ENCODE data around the gene HYDIN. TPM values are rescaled to one million over a fixed set of nuclear protein-coding genes. Genes with fewer than 3 reads are reported as not detected.

HYDIN gene
- 1 to 10 TPM in 9 of 10 donors, under 1 TPM in 1; 0.74 to 3.1 (median 2.0) TPM for total RNA-seq
- polyA plus RNA-seq = 1 to 10 TPM in 1 of 2 donors, under 1 TPM in 1; 0.04 to 1.3 TPM
- long read RNA-seq, donor 1 = 0 reads
- long read RNA-seq, donor 2 = 0 reads
- long read RNA-seq, donor 3 = 0 reads

DNA sequence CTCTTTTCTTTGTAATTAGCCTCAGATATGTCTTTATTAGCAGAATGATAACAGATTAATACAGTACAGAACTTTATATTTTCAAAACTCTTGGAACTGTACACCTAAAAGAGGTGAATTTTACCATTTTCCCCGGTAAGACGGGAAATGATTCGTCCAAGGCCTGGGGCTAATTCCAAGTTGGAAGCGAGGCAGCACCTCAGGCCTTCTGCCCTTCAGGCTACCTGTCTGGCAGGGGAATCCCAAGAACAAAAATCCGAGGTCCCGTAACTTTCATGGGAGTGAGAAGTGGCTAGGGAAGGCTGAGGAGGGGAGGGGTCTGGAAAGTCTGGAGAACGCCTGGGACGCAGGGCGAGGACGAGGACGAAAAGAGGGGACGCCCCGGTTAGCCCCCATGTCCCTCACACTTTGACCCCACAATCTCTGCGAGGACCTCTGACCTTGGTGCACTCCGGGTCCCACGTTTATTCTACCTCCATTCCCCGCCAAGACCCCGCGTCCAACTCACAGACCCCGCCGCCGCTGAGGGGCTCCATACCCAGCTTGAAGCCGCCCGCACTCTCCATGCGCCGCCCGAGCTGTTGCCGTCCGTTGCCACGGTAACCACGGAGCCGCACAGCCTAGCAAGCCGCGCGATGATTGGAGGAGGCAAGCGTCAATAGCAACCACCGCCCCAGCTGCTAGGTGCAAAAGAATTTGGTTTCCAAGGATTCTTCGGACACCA, at the start of gene HYDIN:
Gene HYDIN (minus strand): TSS at position 601 of the 724 bp plus-strand sequence. CDS start 43,827 bp downstream, outside the sequence.
- Histone ChIP-seq H3K27ac (no peak within 1 kb of the TSS), H3K4me1 (no peaks in the 10 kb centered on the region), H3K27me3 (peaks cover 0 to 38% (median 20%) of the 10 kb centered on the region in 7 donors), H3K4me3 (peak within 1 kb of the TSS in 3 of 10 donors; percentile 24 to 37 (median 34)), H3K36me3 (no peaks in the 10 kb centered on the region), H3K9me3 (peaks cover 0 to 41% (median 13%) of the 10 kb centered on the region in 11 donors)
- TF ChIP-seq, protein P1, sequence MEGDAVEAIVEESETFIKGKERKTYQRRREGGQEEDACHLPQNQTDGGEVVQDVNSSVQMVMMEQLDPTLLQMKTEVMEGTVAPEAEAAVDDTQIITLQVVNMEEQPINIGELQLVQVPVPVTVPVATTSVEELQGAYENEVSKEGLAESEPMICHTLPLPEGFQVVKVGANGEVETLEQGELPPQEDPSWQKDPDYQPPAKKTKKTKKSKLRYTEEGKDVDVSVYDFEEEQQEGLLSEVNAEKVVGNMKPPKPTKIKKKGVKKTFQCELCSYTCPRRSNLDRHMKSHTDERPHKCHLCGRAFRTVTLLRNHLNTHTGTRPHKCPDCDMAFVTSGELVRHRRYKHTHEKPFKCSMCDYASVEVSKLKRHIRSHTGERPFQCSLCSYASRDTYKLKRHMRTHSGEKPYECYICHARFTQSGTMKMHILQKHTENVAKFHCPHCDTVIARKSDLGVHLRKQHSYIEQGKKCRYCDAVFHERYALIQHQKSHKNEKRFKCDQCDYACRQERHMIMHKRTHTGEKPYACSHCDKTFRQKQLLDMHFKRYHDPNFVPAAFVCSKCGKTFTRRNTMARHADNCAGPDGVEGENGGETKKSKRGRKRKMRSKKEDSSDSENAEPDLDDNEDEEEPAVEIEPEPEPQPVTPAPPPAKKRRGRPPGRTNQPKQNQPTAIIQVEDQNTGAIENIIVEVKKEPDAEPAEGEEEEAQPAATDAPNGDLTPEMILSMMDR (IDR thresholded peaks at IDR 0.05) = no peak
- ATAC-seq = no peak
- WGBS, 2 donors = 10 to 11% methylated on average over 38 of the region's 38 CpGs
- intact Hi-C loops (cut with DNase I) = loop anchor here in 1 of 10 donors (10.0 kb wide), 1 partner anchor 85 kb away; no protein-coding TSS in a partner anchor
- peak in 1 of 2 donors; percentile 10 for DNase-seq

DNA sequence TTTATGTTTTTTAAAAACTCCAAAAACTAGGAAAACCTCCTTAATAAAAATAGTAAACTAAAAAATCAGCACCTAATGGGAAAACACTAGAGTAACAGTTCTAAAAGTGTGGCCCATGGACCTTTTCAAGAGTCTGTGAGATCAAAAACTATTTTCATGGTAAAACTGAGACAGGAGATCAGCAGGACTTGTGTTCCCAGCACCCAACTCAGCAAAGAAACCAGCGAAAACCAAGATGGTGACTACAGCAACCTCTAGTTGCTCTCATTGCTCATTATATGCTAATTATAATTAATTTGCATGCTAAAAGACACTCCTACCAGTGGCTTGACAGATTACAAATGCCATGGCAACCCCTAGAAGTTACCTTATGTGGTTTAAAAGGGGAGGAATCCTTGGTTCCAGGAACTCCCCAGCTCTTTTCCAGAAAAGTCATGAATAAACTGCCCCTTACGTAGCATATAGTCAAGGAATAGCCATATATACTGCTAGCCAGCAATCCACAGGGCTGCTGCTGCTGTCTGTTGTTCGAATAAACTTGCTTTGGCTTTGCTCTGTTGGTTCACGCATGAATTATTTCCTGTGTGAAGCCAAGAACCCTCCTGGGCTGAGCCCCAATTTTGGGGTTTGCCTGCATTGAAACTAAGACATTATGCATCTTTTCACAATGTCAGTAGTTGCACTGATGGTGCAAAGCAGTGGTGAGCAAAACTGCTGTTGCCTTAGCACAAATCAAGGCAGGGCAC, 46.2 kb upstream of the HYDIN start:
- 93% methylated on average over 4 of the region's 4 CpGs for WGBS, 2 donors

DNA sequence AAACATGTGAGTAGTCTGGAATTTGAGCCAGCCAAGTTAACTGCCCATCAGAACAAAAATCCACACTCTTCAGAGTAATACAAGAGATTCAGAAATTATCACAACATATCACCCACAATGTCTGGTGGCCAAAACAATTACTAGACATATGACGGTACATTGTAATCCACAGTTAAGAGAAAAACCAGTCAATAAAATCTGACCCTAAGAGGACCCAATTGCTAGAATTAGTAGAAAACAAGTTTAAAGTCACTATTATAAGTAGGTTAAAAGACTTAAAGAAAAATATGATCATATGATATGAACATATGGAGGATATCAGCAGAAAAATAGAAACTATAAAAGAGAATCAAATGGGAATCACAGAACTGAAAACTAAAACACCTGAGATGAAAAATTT, 42.9 kb upstream of the HYDIN start:
- TF ChIP-seq, protein P1 (IDR thresholded peaks at IDR 0.05) = no peak
- WGBS, 2 donors = 91 to 92% methylated on average over 1 of the region's 1 CpG
- no peaks in the 10 kb centered on the region for H3K27me3 ChIP-seq
- DNase-seq (no peak), ATAC-seq (no peak)
- H3K9me3 ChIP-seq = peaks cover 0 to 16% (median 5%) of the 10 kb centered on the region in 11 donors
- H3K36me3 ChIP-seq = no peaks in the 10 kb centered on the region
- intact Hi-C loops (cut with DNase I) = no loop called here
- no peaks in the 10 kb centered on the region for H3K4me1 ChIP-seq
- H3K4me3 ChIP-seq = no peak overlapping the region
- no peak overlapping the region for H3K27ac ChIP-seq

More for the DNA sequence above, 46.2 kb upstream of the HYDIN start:
- ATAC-seq (no peak), DNase-seq (no peak)
- Histone ChIP-seq H3K4me1 (no peaks in the 10 kb centered on the region), H3K36me3 (no peaks in the 10 kb centered on the region), H3K27me3 (no peaks in the 10 kb centered on the region), H3K27ac (no peak overlapping the region), H3K4me3 (no peak overlapping the region), H3K9me3 (peaks cover 0 to 16% (median 5%) of the 10 kb centered on the region in 11 donors)
- intact Hi-C loops (cut with DNase I) = no loop called here
- TF ChIP-seq, protein P1 (IDR thresholded peaks at IDR 0.05) = no peak

DNA sequence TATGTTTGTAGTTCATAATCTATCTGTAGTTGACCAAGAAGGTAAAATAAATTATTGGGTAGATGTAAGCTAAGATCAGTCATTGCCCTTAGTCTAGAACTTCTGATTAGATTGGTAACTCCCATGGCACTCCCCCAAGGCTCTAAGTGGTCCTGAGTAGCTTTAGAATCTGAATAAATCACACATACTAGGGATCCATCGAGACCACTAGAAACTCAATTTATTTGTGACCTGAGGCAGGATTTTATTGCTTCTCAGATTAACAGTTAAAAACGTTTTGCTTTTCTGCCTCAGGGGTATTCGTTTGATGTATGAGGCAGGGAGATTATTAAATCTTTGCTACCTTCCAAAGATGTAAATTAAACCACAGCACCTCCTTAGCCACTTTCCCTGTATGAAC, 33.8 kb upstream of the HYDIN start:
- intact Hi-C loops (cut with DNase I) = no loop called here
- ATAC-seq (no peak), DNase-seq (no peak)
- no peak overlapping the region for H3K4me3 ChIP-seq
- H3K27ac ChIP-seq = no peak overlapping the region
- no peaks in the 10 kb centered on the region for H3K36me3 ChIP-seq
- H3K27me3 ChIP-seq = peaks cover 0 to 13% (median 0%) of the 10 kb centered on the region in 7 donors
- WGBS, 2 donors = 61 to 64% methylated on average over 3 of the region's 3 CpGs
- TF ChIP-seq, protein P1 (IDR thresholded peaks at IDR 0.05) = no peak
- H3K4me1 ChIP-seq = no peaks in the 10 kb centered on the region
- H3K9me3 ChIP-seq = no peaks in the 10 kb centered on the region
